Tibial artery (tissue), 4 donors: ENCODE data around the gene NAALADL1.

Experiments
- DNase-seq, 2 donors: peaks; one replicate each; pipeline ENCODE4 v3.0.0-alpha.2; 2019
- H3K27ac ChIP-seq, 2 donors: fragments of 200-600 bp; sonication (generic) in 1 of 2; 1 replicate in 1 of 2; 2 replicates in 1 of 2; pipeline ENCODE4 v1.5.1; 2018 to 2019; ENCODE audit warnings: mild to moderate bottlenecking in 1 of 2
- H3K27me3 ChIP-seq, 2 donors: fragments of 200-600 bp; sonication (generic) in 1 of 2; one replicate each; pipeline versions ENCODE4 v1.5.1 to v1.6.0; 2016 to 2019
- H3K36me3 ChIP-seq, 3 donors: fragments of 200-600 bp; sonication (generic) in 2 of 3; one replicate each; pipeline ENCODE4 v1.5.1; 2016 to 2019; ENCODE audit warnings: mild to moderate bottlenecking in 2 of 3
- H3K4me1 ChIP-seq, 4 donors: fragments of 200-600 bp; sonication (generic) in 2 of 4; 1 replicate in 3 of 4; 2 replicates in 1 of 4; pipeline ENCODE4 v1.5.1; 2016 to 2019
- H3K4me3 ChIP-seq, 2 donors: fragments of 200-600 bp; sonication (generic) in 1 of 2; 1 replicate in 1 of 2; 2 replicates in 1 of 2; pipeline ENCODE4 v1.5.1; 2018 to 2019; ENCODE audit warnings: mild to moderate bottlenecking in 2 of 2
- H3K9me3 ChIP-seq, 3 donors: fragments of 200-600 bp; sonication (generic) in 1 of 3; one replicate each; pipeline ENCODE4 v1.5.1; 2016 to 2019
- CTCF ChIP-seq, 2 experiments: fragments of 200-600 bp in 1 of 2; fragments of 450-650 bp in 1 of 2; IDR thresholded peaks; one replicate each; pipeline ENCODE4 v1.5.1; 2017 to 2019; ENCODE audit warnings: antibody characterized with exemption in 2 of 2, mild to moderate bottlenecking in 1 of 2, moderate library complexity in 1 of 2
- intact Hi-C: fragments of 100-400 bp; cut with DNase I; formaldehyde crosslinking; loops from one replicate; pipeline ENCODE4 v1.15.0; 2023; ENCODE audit warnings: low total_unique reads

Gene NAALADL1

GRCh38 chr11:65056999-65057398 is 1.4 kb downstream of the NAALADL1 start:
- H3K27ac ChIP-seq: no peak overlapping the region
- no peaks in the 10 kb centered on the region for H3K36me3 ChIP-seq
- no peaks in the 10 kb centered on the region for H3K9me3 ChIP-seq
- no peak for TF ChIP-seq CTCF (IDR thresholded peaks at IDR 0.05)
- peaks cover 0 to 14% of the 10 kb centered on the region in 2 donors for H3K27me3 ChIP-seq
- intact Hi-C loops: no loop called here
- H3K4me3 ChIP-seq: no peak overlapping the region
- no peaks in the 10 kb centered on the region for H3K4me1 ChIP-seq
- no peak for DNase-seq

GRCh38 chr11:65055538-65055937 is 2.8 kb downstream of the NAALADL1 start:
- Histone ChIP-seq H3K36me3 (no peaks in the 10 kb centered on the region), H3K9me3 (no peaks in the 10 kb centered on the region), H3K4me1 (no peaks in the 10 kb centered on the region), H3K27me3 (peaks cover 0 to 13% of the 10 kb centered on the region in 2 donors), H3K4me3 (no peak overlapping the region), H3K27ac (no peak overlapping the region)
- no peak for TF ChIP-seq CTCF (IDR thresholded peaks at IDR 0.05)
- DNase-seq: no peak
- intact Hi-C loops: no loop called here

- no peaks in the 10 kb centered on the region for H3K9me3 ChIP-seq
- no peak for TF ChIP-seq CTCF (IDR thresholded peaks at IDR 0.05)
- H3K4me3 ChIP-seq: no peak overlapping the region
- H3K4me1 ChIP-seq: no peaks in the 10 kb centered on the region
- DNase-seq: no peak
- H3K27ac ChIP-seq: no peak overlapping the region
- intact Hi-C loops: no loop called here
- no peaks in the 10 kb centered on the region for H3K36me3 ChIP-seq
- peaks cover 0 to 12% of the 10 kb centered on the region in 2 donors for H3K27me3 ChIP-seq
These were observed 4.4 kb downstream of the NAALADL1 start for GRCh38 chr11:65053827-65054508.

- TF ChIP-seq CTCF (IDR thresholded peaks at IDR 0.05): no peak
- Histone ChIP-seq H3K9me3 (no peaks in the 10 kb centered on the region), H3K36me3 (no peaks in the 10 kb centered on the region), H3K4me3 (no peak overlapping the region), H3K27me3 (peaks cover 0 to 8% of the 10 kb centered on the region in 2 donors), H3K27ac (no peak overlapping the region), H3K4me1 (peaks cover 0 to 19% (median 10%) of the 10 kb centered on the region in 4 donors)
- DNase-seq: no peak
- intact Hi-C loops: no loop called here
These were observed 6.9 kb downstream of the NAALADL1 start for GRCh38 chr11:65051398-65051858.

GRCh38 chr11:65047581-65048422 is 10.6 kb downstream of the NAALADL1 start:
- H3K4me1 ChIP-seq: peaks cover 0 to 27% (median 16%) of the 10 kb centered on the region in 4 donors
- H3K4me3 ChIP-seq: peak overlapping the region; percentile 55 to 59
- H3K9me3 ChIP-seq: no peaks in the 10 kb centered on the region
- intact Hi-C loops: no loop called here
- TF ChIP-seq CTCF (IDR thresholded peaks at IDR 0.05): no peak
- peak in 1 of 2 donors; percentile 46 for DNase-seq
- H3K27ac ChIP-seq: peak overlapping the region; percentile 56 to 66
- peaks cover 5 to 25% (median 7%) of the 10 kb centered on the region in 3 donors for H3K36me3 ChIP-seq
- H3K27me3 ChIP-seq: peaks cover 0 to 5% of the 10 kb centered on the region in 2 donors
